ENCODE measurements around the gene C5.

- TF ChIP-seq CTCF (IDR thresholded peaks at IDR 0.05) (no peak), POLR2A (IDR thresholded peaks at IDR 0.05) (no peak)
Observed at GRCh38 chr9:120916588-120916987, 133.5 kb downstream of the C5 start.

All from Peyer's patch (tissue), 4 donors.